SK-N-SH (cell line): ENCODE data around the gene SETD3.

ENCODE experiments used
- CHD2 ChIP-seq: fragments of 150-350 bp; IDR thresholded peaks from 2 replicates; pipeline ENCODE4 v1.6.1; 2018; ENCODE audit warnings: low read length; ENCODE audit not compliant: partially characterized antibody
- EP300 ChIP-seq, 2 experiments: IDR thresholded peaks; 2 replicates each; pipeline versions ENCODE4 v1.4.0 to v1.6.1; 2012; ENCODE audit warnings: borderline replicate concordance in 1 of 2, low read depth in 1 of 2, low read length in 1 of 2
- EZH2phosphoT487 ChIP-seq: fragments of 200-600 bp; sonication (generic); IDR thresholded peaks from 2 replicates; pipeline ENCODE4 v1.6.1; 2017; ENCODE audit warnings: low read depth, mixed run types, mild to moderate bottlenecking, antibody characterized with exemption, moderate library complexity, borderline replicate concordance
- FOXJ3 ChIP-seq: sonication (generic); formaldehyde crosslinking; IDR thresholded peaks from 2 replicates; pipeline ENCODE4 v1.5.1; 2020; ENCODE audit warnings: mild to moderate bottlenecking, missing genetic modification reagents
- MXI1 ChIP-seq: IDR thresholded peaks from 2 replicates; pipeline ENCODE4 v1.6.1; 2012; ENCODE audit warnings: mild to moderate bottlenecking, low read depth, low read length, improper control_type of control experiment
- RAD21 ChIP-seq: IDR thresholded peaks from 2 replicates; pipeline ENCODE4 v1.6.1; 2012; ENCODE audit warnings: mild to moderate bottlenecking, low read length
- RFX5 ChIP-seq: IDR thresholded peaks from 2 replicates; pipeline ENCODE4 v1.6.1; 2012; ENCODE audit warnings: mild to moderate bottlenecking, improper control_type of control experiment, low read length
- RXRA ChIP-seq: IDR thresholded peaks from 2 replicates; pipeline ENCODE4 v1.4.0; 2012; ENCODE audit warnings: low read depth, mild to moderate bottlenecking, borderline replicate concordance
- SMC3 ChIP-seq: IDR thresholded peaks from 2 replicates; pipeline ENCODE4 v1.6.1; 2012; ENCODE audit warnings: low read depth, low read length, improper control_type of control experiment
- TAF1 ChIP-seq: IDR thresholded peaks from 2 replicates; pipeline ENCODE4 v1.6.1; 2012; ENCODE audit warnings: low read depth, mild to moderate bottlenecking, low read length, moderate library complexity, borderline replicate concordance
- TF ChIP-seq, protein P1 (sequence below): IDR thresholded peaks from 2 replicates; pipeline ENCODE4 v1.4.0; 2012; ENCODE audit warnings: low read depth
- TF ChIP-seq, protein P2 (sequence below): fragments of 200-600 bp; sonication (generic); IDR thresholded peaks from 2 replicates; pipeline ENCODE4 v1.6.1; 2017; ENCODE audit warnings: antibody characterized with exemption, mild to moderate bottlenecking, moderate library complexity
- TF ChIP-seq, protein P3 (sequence below): IDR thresholded peaks from 2 replicates; pipeline ENCODE4; 2012

DNA sequence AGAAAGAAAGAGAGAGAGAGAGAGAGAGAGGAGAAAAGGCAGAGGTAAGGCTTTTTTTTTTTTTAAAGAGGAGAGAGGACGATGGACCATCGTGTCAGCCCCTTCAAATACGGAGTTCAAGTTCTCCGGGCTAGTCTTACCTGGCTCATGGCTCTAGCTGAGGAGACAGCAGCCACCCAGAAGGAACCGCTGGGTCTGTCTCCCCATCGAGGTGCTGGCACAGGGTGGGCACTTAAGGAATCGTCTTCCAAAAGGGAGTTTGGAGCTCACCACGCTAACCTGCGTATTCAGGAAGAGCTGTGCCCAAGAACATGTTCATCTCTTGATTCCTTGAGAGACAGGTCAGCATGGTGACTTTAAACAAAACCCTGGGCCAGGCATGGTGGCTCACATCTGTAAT lies 102.7 kb downstream of the SETD3 start:
- TF ChIP-seq, protein P1, sequence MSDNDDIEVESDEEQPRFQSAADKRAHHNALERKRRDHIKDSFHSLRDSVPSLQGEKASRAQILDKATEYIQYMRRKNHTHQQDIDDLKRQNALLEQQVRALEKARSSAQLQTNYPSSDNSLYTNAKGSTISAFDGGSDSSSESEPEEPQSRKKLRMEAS = no peak
- TF ChIP-seq EZH2phosphoT487 = no peak
- no peak for TF ChIP-seq TAF1
- TF ChIP-seq RAD21 = no peak
- TF ChIP-seq, protein P2, sequence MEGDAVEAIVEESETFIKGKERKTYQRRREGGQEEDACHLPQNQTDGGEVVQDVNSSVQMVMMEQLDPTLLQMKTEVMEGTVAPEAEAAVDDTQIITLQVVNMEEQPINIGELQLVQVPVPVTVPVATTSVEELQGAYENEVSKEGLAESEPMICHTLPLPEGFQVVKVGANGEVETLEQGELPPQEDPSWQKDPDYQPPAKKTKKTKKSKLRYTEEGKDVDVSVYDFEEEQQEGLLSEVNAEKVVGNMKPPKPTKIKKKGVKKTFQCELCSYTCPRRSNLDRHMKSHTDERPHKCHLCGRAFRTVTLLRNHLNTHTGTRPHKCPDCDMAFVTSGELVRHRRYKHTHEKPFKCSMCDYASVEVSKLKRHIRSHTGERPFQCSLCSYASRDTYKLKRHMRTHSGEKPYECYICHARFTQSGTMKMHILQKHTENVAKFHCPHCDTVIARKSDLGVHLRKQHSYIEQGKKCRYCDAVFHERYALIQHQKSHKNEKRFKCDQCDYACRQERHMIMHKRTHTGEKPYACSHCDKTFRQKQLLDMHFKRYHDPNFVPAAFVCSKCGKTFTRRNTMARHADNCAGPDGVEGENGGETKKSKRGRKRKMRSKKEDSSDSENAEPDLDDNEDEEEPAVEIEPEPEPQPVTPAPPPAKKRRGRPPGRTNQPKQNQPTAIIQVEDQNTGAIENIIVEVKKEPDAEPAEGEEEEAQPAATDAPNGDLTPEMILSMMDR = no peak
- TF ChIP-seq, protein P3, sequence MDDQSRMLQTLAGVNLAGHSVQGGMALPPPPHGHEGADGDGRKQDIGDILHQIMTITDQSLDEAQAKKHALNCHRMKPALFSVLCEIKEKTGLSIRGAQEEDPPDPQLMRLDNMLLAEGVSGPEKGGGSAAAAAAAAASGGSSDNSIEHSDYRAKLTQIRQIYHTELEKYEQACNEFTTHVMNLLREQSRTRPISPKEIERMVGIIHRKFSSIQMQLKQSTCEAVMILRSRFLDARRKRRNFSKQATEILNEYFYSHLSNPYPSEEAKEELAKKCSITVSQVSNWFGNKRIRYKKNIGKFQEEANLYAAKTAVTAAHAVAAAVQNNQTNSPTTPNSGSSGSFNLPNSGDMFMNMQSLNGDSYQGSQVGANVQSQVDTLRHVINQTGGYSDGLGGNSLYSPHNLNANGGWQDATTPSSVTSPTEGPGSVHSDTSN = no peak
- no peak for TF ChIP-seq SMC3
- TF ChIP-seq RXRA = no peak
- no peak for TF ChIP-seq RFX5
- TF ChIP-seq MXI1 = no peak
- no peak for TF ChIP-seq EP300 (IDR thresholded peaks at IDR 0.05; ENCODE audit: borderline replicate concordance in 1 of 2, low read depth in 1 of 2, low read length in 1 of 2)
- TF ChIP-seq FOXJ3 = no peak
- no peak for TF ChIP-seq CHD2
